Measurements from ENCODE around the gene GMDS. TPM values are rescaled to one million over a fixed set of nuclear protein-coding genes. Genes with fewer than 3 reads are reported as not detected.
A peak's percentile ranks its signal among the peaks of the same experiment; 100 is the strongest.

Gene GMDS
- total and polyA plus RNA-seq, 2 of the 13 experiments (the other 11 are each of a cell fraction or from before 2014, with no cell fraction given), result 64.4 to 112 TPM

DNA sequence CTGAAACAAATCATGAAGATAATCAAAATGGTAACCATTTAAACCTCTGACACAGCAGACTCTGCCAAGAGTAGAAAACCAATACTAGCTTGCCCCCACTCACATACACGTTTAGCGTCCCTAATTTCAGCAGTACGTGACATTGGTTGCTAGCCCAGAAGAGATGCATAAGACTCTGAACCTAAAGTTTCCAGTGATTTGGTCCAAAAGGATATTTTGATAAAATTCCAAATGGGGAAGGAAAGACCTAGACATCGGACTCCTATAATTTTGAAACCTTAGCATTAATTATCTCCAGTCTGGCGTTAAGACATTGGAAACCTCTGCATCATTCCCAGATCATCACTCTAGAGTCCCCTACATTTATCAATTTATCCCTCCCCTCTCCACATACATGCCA, 98.1 kb downstream of the GMDS start:
- TF ChIP-seq AKAP8 (CRISPR knock-in tag; IDR thresholded peaks at IDR 0.05), result no peak
- no peak for TF ChIP-seq MTA3 (CRISPR knock-in tag; IDR thresholded peaks at IDR 0.05)
- TF ChIP-seq HNRNPK (IDR thresholded peaks at IDR 0.05; ENCODE audit: low read depth, low read length, poor library complexity, severe bottlenecking), result peak; percentile 43
- no peak for TF ChIP-seq PRMT3 (CRISPR knock-in tag; IDR thresholded peaks at IDR 0.05; ENCODE audit: borderline replicate concordance, low read depth)
- TF ChIP-seq RBM22 (optimal IDR thresholded peaks at IDR 0.05; ENCODE audit: low read length), result peak; percentile 20
- 99% methylated on average over 5 of the region's 5 CpGs for WGBS (ENCODE audit: low lambda C conversion rate)
- peaks cover 0 to 3% of the 10 kb centered on the region in 2 experiments; a peak in 1 of 5 replicates for H3K36me3 ChIP-seq (replicated peaks in 1 of 2; ENCODE audit: control insufficient read depth in 1 of 2, insufficient read depth in 2 of 2, low read length in 2 of 2)
- no peak overlapping the region for H3K4me3 ChIP-seq (replicated peaks in 1 of 3; ENCODE audit: insufficient read depth in 1 of 3, low read depth in 2 of 3, low read length in 3 of 3)
- intact Hi-C loops (cut with micrococcal nuclease; ENCODE audit: unreplicated experiment), result no loop called here
- DNase-seq (ENCODE audit: low spot score) (no peak), ATAC-seq (no peak), FAIRE-seq (no peak)
- no peak overlapping the region for H3K4me2 ChIP-seq (ENCODE audit: low read depth, low read length)
- H4K20me1 ChIP-seq (ENCODE audit: insufficient read depth, low read length), result peaks cover 28% of the 10 kb centered on the region
- CTCF ChIA-PET (ENCODE audit: low intra/inter-chr PET ratio, low total read pairs), result no interaction called here
- POLR2A ChIA-PET, result no interaction called here
- H3K27me3 ChIP-seq (ENCODE audit: control insufficient read depth in 1 of 2, insufficient read depth in 2 of 2, low read length in 2 of 2), result no peaks in the 10 kb centered on the region
- H2AFZ ChIP-seq (ENCODE audit: low read length), result no peak overlapping the region
- H3K9me3 ChIP-seq (ENCODE audit: low read length), result no peaks in the 10 kb centered on the region
- H3K9ac ChIP-seq (ENCODE audit: insufficient read depth, low read depth, low read length), result no peak overlapping the region
- H3K27ac ChIP-seq (ENCODE audit: extremely low read length, insufficient read depth, low read length), result no peak overlapping the region
- peaks cover 93% of the 10 kb centered on the region for H3K79me2 ChIP-seq (ENCODE audit: insufficient read depth, low read length)
- in situ Hi-C loops (cut with HindIII; ENCODE audit: extremely low pct_ligation_motif_present, low pct_unique_long_range_greater_than_20kb), result no loop called here
- BruUV-seq (replicated peaks), result no TSS peak
- peaks cover 8% of the 10 kb centered on the region for H3K4me1 ChIP-seq (ENCODE audit: insufficient read depth, low read length)

DNA sequence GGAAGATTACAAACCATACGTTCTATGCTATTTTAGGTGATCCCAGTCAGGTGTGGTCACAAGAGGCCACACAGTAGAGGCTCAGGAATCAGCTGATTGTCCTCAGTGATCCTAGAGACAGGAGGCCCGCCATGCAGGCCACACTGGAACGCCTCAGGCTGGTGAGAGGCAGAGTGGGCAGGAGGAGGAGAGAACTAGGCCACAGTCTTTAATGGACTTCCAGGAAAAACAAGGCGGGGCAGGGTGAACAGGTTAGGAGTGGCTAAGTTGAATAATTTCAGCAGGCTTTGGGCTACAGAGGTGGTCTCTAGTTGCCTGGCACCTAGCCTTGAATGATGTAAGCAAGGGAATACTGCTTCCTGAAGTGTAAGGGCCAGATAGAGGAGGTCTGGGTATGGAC, 101.2 kb downstream of the GMDS start:
- no TSS peak for BruUV-seq (replicated peaks)
- ChIA-PET POLR2A (no interaction called here), CTCF (ENCODE audit: low intra/inter-chr PET ratio, low total read pairs) (no interaction called here)
- in situ Hi-C loops (cut with HindIII; ENCODE audit: extremely low pct_ligation_motif_present, low pct_unique_long_range_greater_than_20kb), result no loop called here
- WGBS (ENCODE audit: low lambda C conversion rate), result 98% methylated on average over 4 of the region's 4 CpGs
- no peaks in the 10 kb centered on the region for H3K9me3 ChIP-seq (ENCODE audit: low read length)
- peaks cover 0 to 3% of the 10 kb centered on the region in 2 experiments; a peak in 1 of 5 replicates for H3K36me3 ChIP-seq (replicated peaks in 1 of 2; ENCODE audit: control insufficient read depth in 1 of 2, insufficient read depth in 2 of 2, low read length in 2 of 2)
- H2AFZ ChIP-seq (ENCODE audit: low read length), result no peak overlapping the region
- intact Hi-C loops (cut with micrococcal nuclease; ENCODE audit: unreplicated experiment), result no loop called here
- no peak for DNase-seq (ENCODE audit: low spot score)
- H3K4me1 ChIP-seq (ENCODE audit: insufficient read depth, low read length), result peaks cover 31% of the 10 kb centered on the region
- no peak for FAIRE-seq
- H3K27me3 ChIP-seq (ENCODE audit: control insufficient read depth in 1 of 2, insufficient read depth in 2 of 2, low read length in 2 of 2), result no peaks in the 10 kb centered on the region
- H3K79me2 ChIP-seq (ENCODE audit: insufficient read depth, low read length), result peaks cover 94% of the 10 kb centered on the region
- no peak overlapping the region for H3K4me3 ChIP-seq (replicated peaks in 1 of 3; ENCODE audit: insufficient read depth in 1 of 3, low read depth in 2 of 3, low read length in 3 of 3)
- H3K9ac ChIP-seq (ENCODE audit: insufficient read depth, low read depth, low read length), result no peak overlapping the region
- peaks cover 52% of the 10 kb centered on the region for H4K20me1 ChIP-seq (ENCODE audit: insufficient read depth, low read length)
- no peak for ATAC-seq
- H3K27ac ChIP-seq (ENCODE audit: extremely low read length, insufficient read depth, low read length), result no peak overlapping the region
- no peak overlapping the region for H3K4me2 ChIP-seq (ENCODE audit: low read depth, low read length)
- TF ChIP-seq, protein P1, sequence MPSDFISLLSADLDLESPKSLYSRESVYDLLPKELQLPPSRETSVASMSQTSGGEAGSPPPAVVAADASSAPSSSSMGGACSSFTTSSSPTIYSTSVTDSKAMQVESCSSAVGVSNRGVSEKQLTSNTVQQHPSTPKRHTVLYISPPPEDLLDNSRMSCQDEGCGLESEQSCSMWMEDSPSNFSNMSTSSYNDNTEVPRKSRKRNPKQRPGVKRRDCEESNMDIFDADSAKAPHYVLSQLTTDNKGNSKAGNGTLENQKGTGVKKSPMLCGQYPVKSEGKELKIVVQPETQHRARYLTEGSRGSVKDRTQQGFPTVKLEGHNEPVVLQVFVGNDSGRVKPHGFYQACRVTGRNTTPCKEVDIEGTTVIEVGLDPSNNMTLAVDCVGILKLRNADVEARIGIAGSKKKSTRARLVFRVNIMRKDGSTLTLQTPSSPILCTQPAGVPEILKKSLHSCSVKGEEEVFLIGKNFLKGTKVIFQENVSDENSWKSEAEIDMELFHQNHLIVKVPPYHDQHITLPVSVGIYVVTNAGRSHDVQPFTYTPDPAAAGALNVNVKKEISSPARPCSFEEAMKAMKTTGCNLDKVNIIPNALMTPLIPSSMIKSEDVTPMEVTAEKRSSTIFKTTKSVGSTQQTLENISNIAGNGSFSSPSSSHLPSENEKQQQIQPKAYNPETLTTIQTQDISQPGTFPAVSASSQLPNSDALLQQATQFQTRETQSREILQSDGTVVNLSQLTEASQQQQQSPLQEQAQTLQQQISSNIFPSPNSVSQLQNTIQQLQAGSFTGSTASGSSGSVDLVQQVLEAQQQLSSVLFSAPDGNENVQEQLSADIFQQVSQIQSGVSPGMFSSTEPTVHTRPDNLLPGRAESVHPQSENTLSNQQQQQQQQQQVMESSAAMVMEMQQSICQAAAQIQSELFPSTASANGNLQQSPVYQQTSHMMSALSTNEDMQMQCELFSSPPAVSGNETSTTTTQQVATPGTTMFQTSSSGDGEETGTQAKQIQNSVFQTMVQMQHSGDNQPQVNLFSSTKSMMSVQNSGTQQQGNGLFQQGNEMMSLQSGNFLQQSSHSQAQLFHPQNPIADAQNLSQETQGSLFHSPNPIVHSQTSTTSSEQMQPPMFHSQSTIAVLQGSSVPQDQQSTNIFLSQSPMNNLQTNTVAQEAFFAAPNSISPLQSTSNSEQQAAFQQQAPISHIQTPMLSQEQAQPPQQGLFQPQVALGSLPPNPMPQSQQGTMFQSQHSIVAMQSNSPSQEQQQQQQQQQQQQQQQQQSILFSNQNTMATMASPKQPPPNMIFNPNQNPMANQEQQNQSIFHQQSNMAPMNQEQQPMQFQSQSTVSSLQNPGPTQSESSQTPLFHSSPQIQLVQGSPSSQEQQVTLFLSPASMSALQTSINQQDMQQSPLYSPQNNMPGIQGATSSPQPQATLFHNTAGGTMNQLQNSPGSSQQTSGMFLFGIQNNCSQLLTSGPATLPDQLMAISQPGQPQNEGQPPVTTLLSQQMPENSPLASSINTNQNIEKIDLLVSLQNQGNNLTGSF (CRISPR knock-in tag; IDR thresholded peaks at IDR 0.05), result no peak
- TF ChIP-seq, protein P2, sequence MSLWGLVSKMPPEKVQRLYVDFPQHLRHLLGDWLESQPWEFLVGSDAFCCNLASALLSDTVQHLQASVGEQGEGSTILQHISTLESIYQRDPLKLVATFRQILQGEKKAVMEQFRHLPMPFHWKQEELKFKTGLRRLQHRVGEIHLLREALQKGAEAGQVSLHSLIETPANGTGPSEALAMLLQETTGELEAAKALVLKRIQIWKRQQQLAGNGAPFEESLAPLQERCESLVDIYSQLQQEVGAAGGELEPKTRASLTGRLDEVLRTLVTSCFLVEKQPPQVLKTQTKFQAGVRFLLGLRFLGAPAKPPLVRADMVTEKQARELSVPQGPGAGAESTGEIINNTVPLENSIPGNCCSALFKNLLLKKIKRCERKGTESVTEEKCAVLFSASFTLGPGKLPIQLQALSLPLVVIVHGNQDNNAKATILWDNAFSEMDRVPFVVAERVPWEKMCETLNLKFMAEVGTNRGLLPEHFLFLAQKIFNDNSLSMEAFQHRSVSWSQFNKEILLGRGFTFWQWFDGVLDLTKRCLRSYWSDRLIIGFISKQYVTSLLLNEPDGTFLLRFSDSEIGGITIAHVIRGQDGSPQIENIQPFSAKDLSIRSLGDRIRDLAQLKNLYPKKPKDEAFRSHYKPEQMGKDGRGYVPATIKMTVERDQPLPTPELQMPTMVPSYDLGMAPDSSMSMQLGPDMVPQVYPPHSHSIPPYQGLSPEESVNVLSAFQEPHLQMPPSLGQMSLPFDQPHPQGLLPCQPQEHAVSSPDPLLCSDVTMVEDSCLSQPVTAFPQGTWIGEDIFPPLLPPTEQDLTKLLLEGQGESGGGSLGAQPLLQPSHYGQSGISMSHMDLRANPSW (CRISPR knock-in tag; IDR thresholded peaks at IDR 0.05; ENCODE audit: borderline replicate concordance), result no peak
- TF ChIP-seq NR2C2 (CRISPR knock-in tag; IDR thresholded peaks at IDR 0.05; ENCODE audit: borderline replicate concordance), result no peak
- no peak for TF ChIP-seq IKZF4 (CRISPR knock-in tag; IDR thresholded peaks at IDR 0.05; ENCODE audit: borderline replicate concordance, low read depth, not compliant biosample characterization)
- no peak for TF ChIP-seq HOXA3 (CRISPR knock-in tag; IDR thresholded peaks at IDR 0.05)
- no peak for TF ChIP-seq ATRX (CRISPR knock-in tag; IDR thresholded peaks at IDR 0.05; ENCODE audit: borderline replicate concordance)
